ENCODE data around the gene KCNMA1.
"Not testable (repeated sequence)": the region's sequence is repeated elsewhere in the genome, so short reads cannot be mapped to it uniquely, and the experiment has no call there.

The KCNMA1 gene

GRCh38 chr10:77661674-77662073 lies 24.1 kb upstream of the KCNMA1 start:
- DNase-seq, result no peak

GRCh38 chr10:77661100-77661499 lies 23.5 kb upstream of the KCNMA1 start:
- no peak for DNase-seq

- DNase-seq, result not testable (repeated sequence)
These were observed 21.6 kb upstream of the KCNMA1 start for GRCh38 chr10:77659046-77659670.

GRCh38 chr10:77653210-77653609 lies 15.6 kb upstream of the KCNMA1 start:
- no peak for DNase-seq

GRCh38 chr10:77649333-77650331 lies 12.0 kb upstream of the KCNMA1 start:
- DNase-seq, result no peak

GRCh38 chr10:77648472-77648871 lies 10.9 kb upstream of the KCNMA1 start:
- DNase-seq, result no peak

DNA sequence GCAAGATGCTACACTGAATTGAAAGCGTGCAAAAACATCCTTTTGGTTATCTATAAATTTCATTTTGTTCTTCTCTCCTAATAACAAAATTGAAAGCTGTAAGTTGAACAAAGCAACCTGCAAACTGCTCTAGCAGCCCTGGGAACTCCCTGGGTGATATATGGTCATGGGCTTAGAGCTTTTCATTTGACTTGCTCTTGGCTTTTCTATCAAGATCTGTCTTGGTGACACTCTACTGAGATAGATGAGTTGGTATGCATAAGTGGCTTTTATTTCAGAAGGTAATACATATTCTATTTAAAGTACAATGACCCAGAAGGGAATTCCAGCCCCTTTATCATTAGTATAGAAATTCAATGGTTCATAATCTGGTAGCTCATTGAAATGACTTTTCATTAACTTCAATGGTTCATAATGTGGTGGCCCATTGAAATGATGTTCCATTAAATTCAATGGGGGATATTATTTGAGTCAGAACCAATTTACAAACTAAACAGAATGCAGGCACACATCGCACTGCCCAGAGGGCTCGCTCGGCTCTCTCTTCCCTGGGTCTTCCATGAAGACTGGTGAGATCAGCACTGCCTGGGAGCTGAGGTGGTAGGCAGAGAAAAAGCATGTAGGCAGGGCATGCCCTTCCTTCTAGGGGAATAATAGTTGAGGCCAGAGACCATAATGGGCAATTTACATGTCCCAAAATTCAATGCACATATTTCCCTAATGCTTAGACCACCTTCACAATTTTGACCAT lies 10.1 kb upstream of the KCNMA1 start:
- DNase-seq, result no peak

DNA sequence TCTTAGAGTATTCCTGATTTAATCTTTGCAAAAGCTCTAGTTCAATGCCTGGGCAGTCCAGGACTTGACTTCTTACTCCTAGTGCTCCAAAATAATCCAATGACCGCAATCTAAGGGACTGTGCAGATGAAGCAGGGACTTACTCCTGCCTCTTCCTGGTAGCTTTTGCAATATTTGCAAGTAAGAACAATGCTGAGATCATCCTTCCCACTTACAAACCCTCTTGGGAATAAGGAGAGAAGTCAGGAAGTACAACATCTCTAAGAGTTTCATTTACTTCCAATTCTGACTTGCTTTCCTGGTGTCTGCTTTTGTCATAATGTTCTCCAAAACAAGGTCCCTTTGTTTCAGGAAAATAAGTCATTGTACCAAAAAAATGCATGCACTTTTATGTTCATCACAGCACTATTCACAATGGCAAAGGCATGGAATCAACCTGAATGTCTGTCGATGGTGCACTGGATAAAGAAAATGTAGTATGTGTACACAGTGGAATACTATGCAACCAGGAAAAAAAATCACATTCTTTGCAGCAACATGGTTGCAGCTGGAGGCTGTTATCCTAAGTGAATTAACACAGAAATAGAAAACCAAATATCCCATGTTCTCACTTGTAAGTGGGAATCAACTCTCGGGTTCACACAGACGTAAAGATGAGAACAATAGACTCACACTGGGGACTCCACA lies 7.1 kb upstream of the KCNMA1 start:
- DNase-seq, result no peak

GRCh38 chr10:77643795-77644468 lies 6.3 kb upstream of the KCNMA1 start:
- DNase-seq, result peak; percentile 69

- peak; percentile 83 for DNase-seq
These were observed 4.3 kb upstream of the KCNMA1 start for GRCh38 chr10:77641788-77642397.

- no peak for DNase-seq
These were observed 3.7 kb upstream of the KCNMA1 start for GRCh38 chr10:77641344-77641743.

DNA sequence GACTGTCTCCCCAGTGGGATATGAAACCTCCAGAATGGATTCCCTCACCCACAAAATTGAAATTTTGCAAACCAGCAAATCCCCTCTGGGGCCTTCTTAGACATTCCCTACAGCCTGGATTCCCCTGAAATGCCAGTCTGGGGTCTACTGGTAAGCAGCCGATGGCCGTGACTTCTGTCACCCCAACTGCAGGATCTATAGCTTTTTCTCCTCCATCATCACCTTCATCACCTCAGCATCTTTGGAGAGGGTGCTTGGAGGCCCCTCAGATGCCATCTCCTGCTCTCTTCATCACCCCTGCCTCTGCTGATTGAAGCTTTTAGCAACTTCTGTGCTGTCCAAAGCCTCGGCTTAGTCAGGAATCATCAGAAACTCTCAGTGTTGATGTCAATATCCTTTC lies 2.6 kb upstream of the KCNMA1 start:
- DNase-seq, result no peak

DNA sequence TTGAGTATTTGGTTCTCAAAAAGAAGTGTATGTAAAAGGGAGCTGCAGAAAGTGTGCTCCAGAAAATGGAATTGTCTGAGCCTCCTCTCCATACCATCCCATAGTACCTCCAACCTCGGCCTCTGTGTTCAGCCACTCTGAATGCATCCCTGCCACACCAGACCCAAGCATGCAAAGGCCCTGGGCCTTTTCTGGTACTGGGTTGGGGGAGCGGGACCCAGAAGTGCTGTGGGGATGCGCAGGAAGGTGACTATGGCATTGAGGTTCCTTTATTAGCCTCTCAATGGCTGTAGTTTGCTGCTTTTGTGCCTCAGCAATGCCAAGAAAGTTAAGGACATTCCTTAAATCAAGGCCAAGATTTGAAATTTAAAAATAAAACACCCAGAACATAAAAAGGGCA lies 2.1 kb upstream of the KCNMA1 start:
- no peak for DNase-seq

DNA sequence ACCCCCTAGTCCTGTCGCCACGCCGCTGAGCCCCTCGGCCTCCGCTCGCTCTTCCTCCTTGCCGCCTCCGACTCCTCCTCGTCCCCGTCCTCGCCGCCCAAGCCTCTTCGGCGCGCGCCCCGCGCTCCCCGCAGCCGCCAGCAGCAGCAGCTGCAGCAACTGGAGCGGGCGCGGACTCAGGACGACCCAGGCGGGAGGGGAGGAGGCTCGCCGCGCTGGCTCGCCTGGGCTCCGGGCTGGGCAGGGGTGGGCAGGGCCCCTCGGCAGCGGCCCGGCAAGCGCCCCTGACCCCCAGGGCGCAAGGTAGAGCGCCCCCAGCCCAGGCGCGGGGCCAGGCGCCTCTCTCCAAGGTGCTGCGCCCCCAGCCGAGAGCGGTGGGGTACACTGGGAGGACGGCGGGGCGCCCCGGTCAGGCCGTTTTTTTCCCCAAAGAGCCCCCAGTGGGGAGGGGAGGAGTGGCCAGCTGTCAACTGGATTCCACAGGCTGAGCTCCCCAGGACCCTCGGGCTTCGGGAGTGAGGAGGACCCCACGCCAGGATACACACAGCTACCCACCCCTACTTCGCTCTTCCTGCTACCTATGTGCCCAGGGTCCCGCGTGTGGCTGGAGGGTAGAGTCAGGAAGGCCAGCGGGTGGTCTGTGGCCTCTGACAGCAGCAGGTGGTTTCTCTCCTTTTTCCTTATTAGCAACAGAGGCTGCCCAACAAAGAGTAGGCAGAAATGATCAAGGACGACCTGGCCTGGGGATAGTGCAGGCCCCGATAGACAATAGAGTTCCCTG lies 903 bp upstream of the KCNMA1 start:
- DNase-seq, result peak; percentile 61

GRCh38 chr10:77636967-77637531 lies 559 bp downstream of the KCNMA1 start:
- no peak for DNase-seq

GRCh38 chr10:77636282-77636966 lies 1.2 kb downstream of the KCNMA1 start:
- DNase-seq, result peak; percentile 34

- peak; percentile 22 for DNase-seq
These were observed 2.0 kb downstream of the KCNMA1 start for GRCh38 chr10:77635402-77636227.

- DNase-seq, result no peak
These were observed 2.7 kb downstream of the KCNMA1 start for GRCh38 chr10:77634939-77635338.

DNA sequence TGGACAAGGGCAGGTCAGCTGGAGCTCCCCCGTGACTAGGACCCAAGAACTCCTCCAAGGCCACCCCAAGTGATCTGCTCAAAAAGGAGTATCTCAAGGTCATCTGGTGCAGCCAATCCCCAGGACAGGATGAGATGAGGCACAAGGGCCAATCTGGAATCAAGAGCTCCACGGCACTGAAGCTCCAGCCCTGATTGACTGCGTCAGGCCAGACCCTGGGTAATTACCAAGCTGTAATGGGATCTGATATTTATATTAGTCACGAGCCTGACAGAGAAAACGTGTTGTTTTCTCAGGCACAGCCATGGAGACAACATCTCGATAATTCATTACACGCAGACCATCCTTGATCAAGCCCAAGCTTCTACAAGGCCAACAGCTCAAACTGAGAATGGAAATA lies 4.2 kb downstream of the KCNMA1 start:
- DNase-seq, result peak; percentile 25
